WERI-Rb-1 (cell line): Measurements from ENCODE around the gene SAMD11.

Source experiments
- DNase-seq: peaks from one replicate; pipeline ENCODE4 v3.0.0-alpha.2; 2020
- H3K27ac ChIP-seq: fragments of 250-450 bp; sonication (Bioruptor Pico); 2 replicates; pipeline ENCODE4 v1.5.1; 2020; ENCODE audit warnings: mild to moderate bottlenecking, moderate library complexity
- H3K27me3 ChIP-seq: fragments of 250-450 bp; sonication (Bioruptor Pico); 2 replicates; pipeline ENCODE4 v1.5.1; 2021; ENCODE audit warnings: mild to moderate bottlenecking, low read depth, moderate library complexity; ENCODE audit not compliant: insufficient read depth, severe bottlenecking
- H3K36me3 ChIP-seq: fragments of 250-450 bp; sonication (Bioruptor Pico); 2 replicates; pipeline ENCODE4 v1.5.1; 2020; ENCODE audit warnings: mild to moderate bottlenecking, moderate library complexity
- H3K4me3 ChIP-seq: 2 replicates; pipeline ENCODE4 v1.5.1; 2011; ENCODE audit warnings: low read depth, mild to moderate bottlenecking, control low read depth, low read length
- H3K9me3 ChIP-seq: fragments of 250-450 bp; sonication (Bioruptor Pico); 2 replicates; pipeline ENCODE4 v1.5.1; 2021; ENCODE audit warnings: mild to moderate bottlenecking, moderate library complexity; ENCODE audit not compliant: severe bottlenecking
- CTCF ChIP-seq: IDR thresholded peaks from 2 replicates; pipeline ENCODE4 v1.5.1; 2011; ENCODE audit warnings: low read depth, mild to moderate bottlenecking, control low read depth, inconsistent platforms, low read length

SAMD11 gene

GRCh38 chr1:953524-954320 is 30.0 kb downstream of the SAMD11 start:
- Histone ChIP-seq H3K9me3 (no peaks in the 10 kb centered on the region), H3K27me3 (no peaks in the 10 kb centered on the region), H3K27ac (no peak overlapping the region), H3K36me3 (peaks cover 79% of the 10 kb centered on the region), H3K4me3 (no peak overlapping the region)
- no peak for DNase-seq
- no peak for TF ChIP-seq CTCF

DNA sequence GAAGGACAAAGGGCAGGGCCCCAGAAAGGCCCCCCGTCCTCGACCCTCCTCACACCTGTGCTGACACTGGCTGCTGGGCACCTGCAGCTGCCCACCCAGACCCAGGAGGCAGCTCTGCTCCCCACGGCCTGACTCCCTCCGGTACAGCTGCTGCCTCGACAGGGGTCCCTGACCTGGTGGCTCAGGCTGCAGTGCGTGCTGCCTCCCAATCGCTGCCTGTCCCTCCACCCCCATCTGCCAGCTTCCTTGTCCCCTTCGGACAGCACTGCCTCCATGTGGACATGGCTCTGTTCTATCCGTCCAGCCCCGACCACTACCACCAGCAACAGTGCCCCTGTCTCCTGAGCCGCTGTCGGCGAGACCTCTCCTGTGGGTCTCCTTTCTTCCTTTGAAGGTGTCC is 31.2 kb downstream of the SAMD11 start:
- H3K36me3 ChIP-seq, result peaks cover 67% of the 10 kb centered on the region
- H3K27ac ChIP-seq, result no peak overlapping the region
- H3K4me3 ChIP-seq, result no peak overlapping the region
- no peaks in the 10 kb centered on the region for H3K9me3 ChIP-seq
- TF ChIP-seq CTCF, result no peak
- H3K27me3 ChIP-seq, result no peaks in the 10 kb centered on the region
- DNase-seq, result no peak

GRCh38 chr1:955474-955873 is 31.8 kb downstream of the SAMD11 start:
- no peaks in the 10 kb centered on the region for H3K27me3 ChIP-seq
- peaks cover 61% of the 10 kb centered on the region for H3K36me3 ChIP-seq
- TF ChIP-seq CTCF, result no peak
- H3K27ac ChIP-seq, result no peak overlapping the region
- H3K4me3 ChIP-seq, result no peak overlapping the region
- H3K9me3 ChIP-seq, result no peaks in the 10 kb centered on the region
- no peak for DNase-seq

DNA sequence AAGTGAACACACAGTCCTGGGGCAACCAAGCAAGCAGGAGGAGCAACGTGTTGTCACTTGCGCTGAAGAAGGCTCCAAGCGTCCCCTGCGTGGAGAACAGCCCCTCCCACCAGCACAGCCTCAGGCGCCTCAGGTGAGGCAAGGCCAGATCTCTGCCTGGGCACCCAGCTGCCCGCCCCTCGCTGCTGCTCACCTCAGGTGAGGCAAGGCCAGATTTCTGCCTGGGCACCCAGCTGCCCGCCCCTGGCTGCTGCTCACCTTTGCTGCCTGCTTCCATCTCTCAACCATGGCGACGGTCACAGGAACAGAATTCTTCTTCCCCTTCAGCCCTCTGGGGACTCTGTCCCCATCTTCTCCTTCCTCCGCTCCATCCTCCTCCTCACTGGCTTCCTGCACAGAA is 32.9 kb downstream of the SAMD11 start:
- Histone ChIP-seq H3K36me3 (peaks cover 50% of the 10 kb centered on the region), H3K9me3 (no peaks in the 10 kb centered on the region), H3K27me3 (no peaks in the 10 kb centered on the region), H3K27ac (no peak overlapping the region), H3K4me3 (no peak overlapping the region)
- DNase-seq, result no peak
- no peak for TF ChIP-seq CTCF

GRCh38 chr1:958823-959730 is 35.4 kb downstream of the SAMD11 start, which contains the start of gene NOC2L:
NOC2L (minus strand) TSS chr1:959256; CDS start chr1:959240, 16 bp downstream.
- H3K27ac ChIP-seq, result peak within 1 kb of the TSS; percentile 60
- no peaks in the 10 kb centered on the region for H3K27me3 ChIP-seq
- no peaks in the 10 kb centered on the region for H3K9me3 ChIP-seq
- TF ChIP-seq CTCF, result no peak
- H3K4me3 ChIP-seq, result peak within 1 kb of the TSS; percentile 100
- peaks cover 46% of the 10 kb centered on the region for H3K36me3 ChIP-seq
- peak; percentile 91 for DNase-seq
